ENCODE measurements around the gene OLFM3.

DNA sequence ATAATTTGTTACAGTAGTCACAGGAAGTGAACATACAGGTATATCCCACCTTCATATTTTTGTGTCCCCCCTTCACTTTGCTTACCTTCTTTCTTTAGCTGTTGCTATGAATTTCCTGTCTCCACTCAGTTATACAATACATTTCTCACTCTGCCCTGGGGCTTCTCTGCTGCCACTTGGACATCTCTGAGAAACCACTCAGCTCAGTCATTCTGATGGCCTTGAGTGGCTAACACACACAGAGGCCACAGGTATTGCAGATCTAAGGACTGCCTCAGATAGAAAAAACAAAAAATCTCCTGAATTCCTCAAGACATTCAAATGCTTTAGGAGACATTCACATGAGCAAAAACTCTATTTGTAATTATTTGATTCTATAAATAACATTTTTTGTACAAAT lies 87.7 kb downstream of the OLFM3 start:
- TF ChIP-seq POLR2A (IDR thresholded peaks at IDR 0.05; ENCODE audit: borderline replicate concordance, extremely low read depth, insufficient read depth, insufficient read length): no peak
- no peak for TF ChIP-seq CEBPB (IDR thresholded peaks at IDR 0.05; ENCODE audit: low read depth)
- TF ChIP-seq, protein P1, sequence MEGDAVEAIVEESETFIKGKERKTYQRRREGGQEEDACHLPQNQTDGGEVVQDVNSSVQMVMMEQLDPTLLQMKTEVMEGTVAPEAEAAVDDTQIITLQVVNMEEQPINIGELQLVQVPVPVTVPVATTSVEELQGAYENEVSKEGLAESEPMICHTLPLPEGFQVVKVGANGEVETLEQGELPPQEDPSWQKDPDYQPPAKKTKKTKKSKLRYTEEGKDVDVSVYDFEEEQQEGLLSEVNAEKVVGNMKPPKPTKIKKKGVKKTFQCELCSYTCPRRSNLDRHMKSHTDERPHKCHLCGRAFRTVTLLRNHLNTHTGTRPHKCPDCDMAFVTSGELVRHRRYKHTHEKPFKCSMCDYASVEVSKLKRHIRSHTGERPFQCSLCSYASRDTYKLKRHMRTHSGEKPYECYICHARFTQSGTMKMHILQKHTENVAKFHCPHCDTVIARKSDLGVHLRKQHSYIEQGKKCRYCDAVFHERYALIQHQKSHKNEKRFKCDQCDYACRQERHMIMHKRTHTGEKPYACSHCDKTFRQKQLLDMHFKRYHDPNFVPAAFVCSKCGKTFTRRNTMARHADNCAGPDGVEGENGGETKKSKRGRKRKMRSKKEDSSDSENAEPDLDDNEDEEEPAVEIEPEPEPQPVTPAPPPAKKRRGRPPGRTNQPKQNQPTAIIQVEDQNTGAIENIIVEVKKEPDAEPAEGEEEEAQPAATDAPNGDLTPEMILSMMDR (IDR thresholded peaks at IDR 0.05 in 2 of 3, conservative IDR thresholded peaks at IDR 0.05 in 1 of 3; ENCODE audit: borderline replicate concordance in 1 of 3, insufficient read depth in 1 of 3, low read depth in 2 of 3, low read length in 2 of 3): no peak
- TF ChIP-seq, protein P2, sequence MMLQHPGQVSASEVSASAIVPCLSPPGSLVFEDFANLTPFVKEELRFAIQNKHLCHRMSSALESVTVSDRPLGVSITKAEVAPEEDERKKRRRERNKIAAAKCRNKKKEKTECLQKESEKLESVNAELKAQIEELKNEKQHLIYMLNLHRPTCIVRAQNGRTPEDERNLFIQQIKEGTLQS (IDR thresholded peaks at IDR 0.05): no peak
- TF ChIP-seq, protein P3, sequence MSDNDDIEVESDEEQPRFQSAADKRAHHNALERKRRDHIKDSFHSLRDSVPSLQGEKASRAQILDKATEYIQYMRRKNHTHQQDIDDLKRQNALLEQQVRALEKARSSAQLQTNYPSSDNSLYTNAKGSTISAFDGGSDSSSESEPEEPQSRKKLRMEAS (IDR thresholded peaks at IDR 0.05): no peak
